ENCODE data around the gene AKT1. TPM values are rescaled to one million over a fixed set of nuclear protein-coding genes. Genes with fewer than 3 reads are reported as not detected.

AKT1 gene
- total and polyA plus RNA-seq, 2 experiments from 2014 or later = 19.2 to 78.7 TPM

DNA sequence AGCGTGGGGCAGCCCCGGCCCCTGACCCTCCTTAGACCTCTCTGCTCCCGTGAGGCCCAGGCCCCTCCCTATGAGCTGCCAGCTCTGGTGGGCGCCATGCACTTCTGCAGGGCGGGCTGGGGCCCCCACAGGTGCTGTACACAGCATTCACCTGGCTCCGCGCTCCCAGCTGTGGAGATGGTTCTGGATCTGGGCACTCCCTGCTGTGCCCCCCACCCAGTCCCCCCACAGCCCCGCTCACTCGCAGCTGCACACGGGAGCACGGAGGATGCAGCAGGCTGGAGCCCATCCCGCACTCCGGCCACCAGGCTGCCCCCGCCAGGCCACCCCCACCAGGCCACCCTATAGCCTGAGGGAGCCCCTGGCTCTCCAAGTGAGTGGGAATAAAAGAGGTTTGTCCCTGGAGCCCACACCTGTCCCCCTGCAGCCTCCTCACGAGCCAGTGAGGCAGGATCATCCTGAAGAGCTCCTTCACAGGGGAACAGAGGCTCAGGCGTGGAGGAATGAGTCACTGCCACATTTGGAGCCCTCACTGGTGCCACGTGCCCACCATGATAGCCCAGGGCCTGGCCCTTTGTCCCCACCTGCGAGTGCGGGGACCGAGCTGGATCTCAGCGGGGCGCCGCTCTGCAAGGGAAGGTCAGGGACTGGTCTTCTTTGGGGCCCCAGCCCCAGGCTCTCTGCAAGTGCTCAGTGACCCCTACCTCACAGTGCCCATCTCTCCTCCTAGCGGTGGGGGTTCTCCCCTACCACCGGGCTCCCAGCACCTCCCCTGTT is 69.6 kb downstream of the AKT1 start:
- Mint-ChIP-seq H3K4me1 (peaks cover 7% of the 10 kb centered on the region; the same call in 2 of the 3 replicates), H3K27ac (no peak overlapping the region), H3K36me3 (ENCODE audit: low read depth) (no peaks in the 10 kb centered on the region; the same call in 2 of the 3 replicates), H3K27me3 (ENCODE audit: insufficient read depth, low read depth, poor library complexity) (peaks cover 14% of the 10 kb centered on the region), H3K4me3 (peak overlapping the region; percentile 75; the same call in 2 of the 3 replicates), H3K9me3 (peaks cover 4% of the 10 kb centered on the region; the same call in 2 of the 3 replicates)
- no peaks in the 10 kb centered on the region; the same call in 1 of the 2 replicates for H3F3A ChIP-seq (replicated peaks; ENCODE audit: low read depth)
- H3K4me2 ChIP-seq = peak overlapping the region; percentile 83
- H3K9me2 ChIP-seq (ENCODE audit: insufficient read depth) = no peaks in the 10 kb centered on the region
- DNase-seq (ENCODE audit: low spot score) = no peak
- H4K20me1 ChIP-seq (replicated peaks; ENCODE audit: insufficient read depth) = no peaks in the 10 kb centered on the region
- peaks cover 10% of the 10 kb centered on the region; the same call in 1 of the 2 replicates for H3K4me1 ChIP-seq (ENCODE audit: insufficient read depth)
- H3K79me2 ChIP-seq (replicated peaks; ENCODE audit: insufficient read depth) = no peaks in the 10 kb centered on the region
- H3K4me3 ChIP-seq = no peak overlapping the region
- TF ChIP-seq EZH2 (IDR thresholded peaks at IDR 0.05; ENCODE audit: low read depth, unreplicated experiment) (no peak), STAT1 (IDR thresholded peaks at IDR 0.05; ENCODE audit: unreplicated experiment) (no peak), POLR2AphosphoS5 (IDR thresholded peaks at IDR 0.05; ENCODE audit: low read depth) (no peak), ZNF114 (CRISPR knock-in tag; IDR thresholded peaks at IDR 0.05) (no peak), CREB1 (CRISPR knock-in tag; IDR thresholded peaks at IDR 0.05; ENCODE audit: low read depth) (no peak), EZH2phosphoT487 (IDR thresholded peaks at IDR 0.05; ENCODE audit: unreplicated experiment) (no peak), NANOG (IDR thresholded peaks at IDR 0.05; ENCODE audit: borderline replicate concordance) (no peak)
- TF ChIP-seq, protein P1, sequence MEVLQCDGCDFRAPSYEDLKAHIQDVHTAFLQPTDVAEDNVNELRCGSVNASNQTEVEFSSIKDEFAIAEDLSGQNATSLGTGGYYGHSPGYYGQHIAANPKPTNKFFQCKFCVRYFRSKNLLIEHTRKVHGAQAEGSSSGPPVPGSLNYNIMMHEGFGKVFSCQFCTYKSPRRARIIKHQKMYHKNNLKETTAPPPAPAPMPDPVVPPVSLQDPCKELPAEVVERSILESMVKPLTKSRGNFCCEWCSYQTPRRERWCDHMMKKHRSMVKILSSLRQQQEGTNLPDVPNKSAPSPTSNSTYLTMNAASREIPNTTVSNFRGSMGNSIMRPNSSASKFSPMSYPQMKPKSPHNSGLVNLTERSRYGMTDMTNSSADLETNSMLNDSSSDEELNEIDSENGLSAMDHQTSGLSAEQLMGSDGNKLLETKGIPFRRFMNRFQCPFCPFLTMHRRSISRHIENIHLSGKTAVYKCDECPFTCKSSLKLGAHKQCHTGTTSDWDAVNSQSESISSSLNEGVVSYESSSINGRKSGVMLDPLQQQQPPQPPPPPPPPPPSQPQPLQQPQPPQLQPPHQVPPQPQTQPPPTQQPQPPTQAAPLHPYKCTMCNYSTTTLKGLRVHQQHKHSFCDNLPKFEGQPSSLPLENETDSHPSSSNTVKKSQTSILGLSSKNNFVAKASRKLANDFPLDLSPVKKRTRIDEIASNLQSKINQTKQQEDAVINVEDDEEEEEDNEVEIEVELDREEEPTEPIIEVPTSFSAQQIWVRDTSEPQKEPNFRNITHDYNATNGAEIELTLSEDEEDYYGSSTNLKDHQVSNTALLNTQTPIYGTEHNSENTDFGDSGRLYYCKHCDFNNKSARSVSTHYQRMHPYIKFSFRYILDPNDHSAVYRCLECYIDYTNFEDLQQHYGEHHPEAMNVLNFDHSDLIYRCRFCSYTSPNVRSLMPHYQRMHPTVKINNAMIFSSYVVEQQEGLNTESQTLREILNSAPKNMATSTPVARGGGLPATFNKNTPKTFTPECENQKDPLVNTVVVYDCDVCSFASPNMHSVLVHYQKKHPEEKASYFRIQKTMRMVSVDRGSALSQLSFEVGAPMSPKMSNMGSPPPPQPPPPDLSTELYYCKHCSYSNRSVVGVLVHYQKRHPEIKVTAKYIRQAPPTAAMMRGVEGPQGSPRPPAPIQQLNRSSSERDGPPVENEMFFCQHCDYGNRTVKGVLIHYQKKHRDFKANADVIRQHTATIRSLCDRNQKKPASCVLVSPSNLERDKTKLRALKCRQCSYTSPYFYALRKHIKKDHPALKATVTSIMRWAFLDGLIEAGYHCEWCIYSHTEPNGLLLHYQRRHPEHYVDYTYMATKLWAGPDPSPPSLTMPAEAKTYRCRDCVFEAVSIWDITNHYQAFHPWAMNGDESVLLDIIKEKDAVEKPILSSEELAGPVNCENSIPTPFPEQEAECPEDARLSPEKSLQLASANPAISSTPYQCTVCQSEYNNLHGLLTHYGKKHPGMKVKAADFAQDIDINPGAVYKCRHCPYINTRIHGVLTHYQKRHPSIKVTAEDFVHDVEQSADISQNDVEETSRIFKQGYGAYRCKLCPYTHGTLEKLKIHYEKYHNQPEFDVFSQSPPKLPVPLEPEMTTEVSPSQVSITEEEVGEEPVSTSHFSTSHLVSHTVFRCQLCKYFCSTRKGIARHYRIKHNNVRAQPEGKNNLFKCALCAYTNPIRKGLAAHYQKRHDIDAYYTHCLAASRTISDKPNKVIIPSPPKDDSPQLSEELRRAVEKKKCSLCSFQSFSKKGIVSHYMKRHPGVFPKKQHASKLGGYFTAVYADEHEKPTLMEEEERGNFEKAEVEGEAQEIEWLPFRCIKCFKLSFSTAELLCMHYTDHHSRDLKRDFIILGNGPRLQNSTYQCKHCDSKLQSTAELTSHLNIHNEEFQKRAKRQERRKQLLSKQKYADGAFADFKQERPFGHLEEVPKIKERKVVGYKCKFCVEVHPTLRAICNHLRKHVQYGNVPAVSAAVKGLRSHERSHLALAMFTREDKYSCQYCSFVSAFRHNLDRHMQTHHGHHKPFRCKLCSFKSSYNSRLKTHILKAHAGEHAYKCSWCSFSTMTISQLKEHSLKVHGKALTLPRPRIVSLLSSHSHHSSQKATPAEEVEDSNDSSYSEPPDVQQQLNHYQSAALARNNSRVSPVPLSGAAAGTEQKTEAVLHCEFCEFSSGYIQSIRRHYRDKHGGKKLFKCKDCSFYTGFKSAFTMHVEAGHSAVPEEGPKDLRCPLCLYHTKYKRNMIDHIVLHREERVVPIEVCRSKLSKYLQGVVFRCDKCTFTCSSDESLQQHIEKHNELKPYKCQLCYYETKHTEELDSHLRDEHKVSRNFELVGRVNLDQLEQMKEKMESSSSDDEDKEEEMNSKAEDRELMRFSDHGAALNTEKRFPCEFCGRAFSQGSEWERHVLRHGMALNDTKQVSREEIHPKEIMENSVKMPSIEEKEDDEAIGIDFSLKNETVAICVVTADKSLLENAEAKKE (CRISPR knock-in tag; IDR thresholded peaks at IDR 0.05) = no peak
- no peak overlapping the region for H2AFZ ChIP-seq
- no peaks in the 10 kb centered on the region for H3K36me3 ChIP-seq (ENCODE audit: insufficient read depth)
- no peaks in the 10 kb centered on the region for H3K27me3 ChIP-seq (ENCODE audit: insufficient read depth)
- no peak overlapping the region for H3K27ac ChIP-seq (ENCODE audit: low read depth)
- no peak for ATAC-seq

Data from GM23338 (cell line).